PFSK-1 (cell line): ENCODE measurements around the gene ADAT3.

Experiments used
- FOXP2 ChIP-seq: optimal IDR thresholded peaks from 2 replicates; pipeline ENCODE3; 2011; ENCODE audit warnings: borderline replicate concordance, control low read depth, inconsistent platforms; ENCODE audit not compliant: insufficient read depth; ENCODE audit errors: extremely low read length, extremely low read depth
- POLR2AphosphoS5 ChIP-seq: IDR thresholded peaks from 2 replicates; pipeline ENCODE4 v1.6.1; 2012; ENCODE audit warnings: low read depth, mild to moderate bottlenecking, control low read depth, low read length, moderate library complexity
- SIN3A ChIP-seq: IDR thresholded peaks from 2 replicates; pipeline ENCODE4 v1.6.1; 2012; ENCODE audit warnings: mild to moderate bottlenecking, low read length, moderate library complexity, borderline replicate concordance; ENCODE audit not compliant: insufficient read depth
- TAF1 ChIP-seq: IDR thresholded peaks from 2 replicates; pipeline ENCODE4 v1.6.1; 2012; ENCODE audit warnings: low read length, control low read depth, borderline replicate concordance; ENCODE audit not compliant: insufficient read depth
- TF ChIP-seq, protein P1 (sequence below), 2 experiments: IDR thresholded peaks; 2 replicates each; pipeline versions ENCODE4 v1.6.1 to v1.8.0; 2011 to 2012; ENCODE audit warnings: low read depth in 2 of 2, low read length in 2 of 2, control low read depth in 1 of 2, inconsistent platforms in 1 of 2, mild to moderate bottlenecking in 1 of 2, moderate library complexity in 1 of 2; ENCODE audit not compliant: insufficient read depth in 1 of 2

Gene ADAT3

DNA sequence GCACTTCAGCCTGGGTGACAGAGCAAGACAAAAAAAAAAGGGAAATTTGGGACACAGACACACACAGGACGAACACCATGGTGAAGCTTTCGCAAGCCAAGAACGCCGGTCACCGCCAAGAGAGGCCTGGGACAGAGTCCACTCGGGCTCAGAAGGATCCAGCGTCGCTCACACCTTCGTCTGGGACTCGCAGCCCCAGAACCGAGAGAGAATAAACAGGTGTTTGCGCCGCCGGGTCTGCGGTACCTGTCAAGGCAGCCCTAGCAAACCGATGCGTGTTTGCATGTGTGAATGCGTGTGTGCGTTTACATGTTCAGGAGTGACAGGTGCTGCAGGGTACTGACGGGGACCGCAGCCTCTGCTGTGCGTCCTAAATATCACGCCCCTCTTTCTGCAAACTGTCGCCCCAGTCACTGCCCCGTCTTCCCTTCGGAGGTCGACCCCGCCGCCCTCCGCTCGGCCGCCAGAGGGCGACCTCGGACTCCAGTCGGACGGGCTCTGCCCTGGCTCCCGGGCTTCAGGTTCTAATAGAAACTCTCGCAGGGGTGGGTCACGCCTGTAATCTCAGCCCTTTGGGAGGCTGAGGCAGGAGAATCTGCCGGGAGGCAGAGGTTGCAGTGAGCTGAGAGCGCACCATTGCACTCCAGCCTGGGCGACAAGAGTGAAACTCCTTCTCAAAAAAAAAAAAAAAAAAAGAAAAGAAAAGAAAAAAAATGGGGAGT is 24.0 kb downstream of the ADAT3 start:
- TF ChIP-seq, protein P1, sequence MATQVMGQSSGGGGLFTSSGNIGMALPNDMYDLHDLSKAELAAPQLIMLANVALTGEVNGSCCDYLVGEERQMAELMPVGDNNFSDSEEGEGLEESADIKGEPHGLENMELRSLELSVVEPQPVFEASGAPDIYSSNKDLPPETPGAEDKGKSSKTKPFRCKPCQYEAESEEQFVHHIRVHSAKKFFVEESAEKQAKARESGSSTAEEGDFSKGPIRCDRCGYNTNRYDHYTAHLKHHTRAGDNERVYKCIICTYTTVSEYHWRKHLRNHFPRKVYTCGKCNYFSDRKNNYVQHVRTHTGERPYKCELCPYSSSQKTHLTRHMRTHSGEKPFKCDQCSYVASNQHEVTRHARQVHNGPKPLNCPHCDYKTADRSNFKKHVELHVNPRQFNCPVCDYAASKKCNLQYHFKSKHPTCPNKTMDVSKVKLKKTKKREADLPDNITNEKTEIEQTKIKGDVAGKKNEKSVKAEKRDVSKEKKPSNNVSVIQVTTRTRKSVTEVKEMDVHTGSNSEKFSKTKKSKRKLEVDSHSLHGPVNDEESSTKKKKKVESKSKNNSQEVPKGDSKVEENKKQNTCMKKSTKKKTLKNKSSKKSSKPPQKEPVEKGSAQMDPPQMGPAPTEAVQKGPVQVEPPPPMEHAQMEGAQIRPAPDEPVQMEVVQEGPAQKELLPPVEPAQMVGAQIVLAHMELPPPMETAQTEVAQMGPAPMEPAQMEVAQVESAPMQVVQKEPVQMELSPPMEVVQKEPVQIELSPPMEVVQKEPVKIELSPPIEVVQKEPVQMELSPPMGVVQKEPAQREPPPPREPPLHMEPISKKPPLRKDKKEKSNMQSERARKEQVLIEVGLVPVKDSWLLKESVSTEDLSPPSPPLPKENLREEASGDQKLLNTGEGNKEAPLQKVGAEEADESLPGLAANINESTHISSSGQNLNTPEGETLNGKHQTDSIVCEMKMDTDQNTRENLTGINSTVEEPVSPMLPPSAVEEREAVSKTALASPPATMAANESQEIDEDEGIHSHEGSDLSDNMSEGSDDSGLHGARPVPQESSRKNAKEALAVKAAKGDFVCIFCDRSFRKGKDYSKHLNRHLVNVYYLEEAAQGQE (IDR thresholded peaks at IDR 0.05; ENCODE audit: insufficient read depth in 1 of 2, low read depth in 2 of 2, low read length in 2 of 2): no peak
- TF ChIP-seq SIN3A (no peak), FOXP2 (peak; percentile 37)

- TF ChIP-seq TAF1: no peak
- TF ChIP-seq POLR2AphosphoS5: no peak
- TF ChIP-seq, protein P1 (IDR thresholded peaks at IDR 0.05; ENCODE audit: insufficient read depth in 1 of 2, low read depth in 2 of 2, low read length in 2 of 2): no peak
Measured at GRCh38 chr19:1931445-1931844, 26.2 kb downstream of the ADAT3 start.

- TF ChIP-seq SIN3A: no peak
- TF ChIP-seq, protein P1 (IDR thresholded peaks at IDR 0.05; ENCODE audit: insufficient read depth in 1 of 2, low read depth in 2 of 2, low read length in 2 of 2): no peak
- no peak for TF ChIP-seq FOXP2
- TF ChIP-seq POLR2AphosphoS5: no peak
- no peak for TF ChIP-seq TAF1
Measured at GRCh38 chr19:1932395-1932794, 27.2 kb downstream of the ADAT3 start.

DNA sequence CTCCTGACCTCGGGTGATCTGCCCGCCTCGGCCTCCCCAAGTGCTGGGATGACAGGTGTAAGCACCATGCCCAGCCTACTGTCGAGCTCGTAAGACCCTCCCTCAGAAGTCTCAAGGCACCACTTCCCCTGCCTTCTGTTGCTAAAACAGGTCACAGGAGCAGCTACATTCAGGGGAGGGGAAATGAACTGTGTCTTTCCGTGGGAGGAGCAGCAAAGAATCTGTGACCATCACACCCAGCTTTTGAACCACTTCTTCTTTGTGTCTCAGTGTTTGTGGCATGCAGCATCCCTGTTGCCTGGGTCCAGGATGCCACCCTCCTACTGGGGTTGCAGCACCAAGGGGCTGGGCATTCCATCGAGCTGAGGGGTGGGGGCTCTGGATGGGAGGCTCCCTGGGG is 28.0 kb downstream of the ADAT3 start:
- TF ChIP-seq FOXP2: no peak
- TF ChIP-seq SIN3A: no peak
- no peak for TF ChIP-seq TAF1
- no peak for TF ChIP-seq POLR2AphosphoS5
- TF ChIP-seq, protein P1 (IDR thresholded peaks at IDR 0.05; ENCODE audit: insufficient read depth in 1 of 2, low read depth in 2 of 2, low read length in 2 of 2): no peak

DNA sequence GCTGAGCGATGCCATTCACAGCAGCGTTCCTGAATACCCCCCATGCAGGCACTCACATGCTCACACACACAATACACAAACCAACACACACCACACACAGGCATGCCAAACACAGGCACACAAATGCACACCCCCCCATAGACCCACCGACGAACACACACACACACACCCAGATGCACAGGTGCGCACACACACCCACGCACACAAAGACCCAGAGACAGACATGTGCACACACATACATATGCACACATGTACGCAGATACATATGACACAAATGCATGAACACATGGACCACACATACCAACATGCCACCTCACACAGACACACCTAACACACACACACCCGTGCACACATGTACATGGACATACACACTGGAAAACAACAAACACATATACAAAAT is 28.7 kb downstream of the ADAT3 start:
- TF ChIP-seq FOXP2 (no peak), TAF1 (no peak), POLR2AphosphoS5 (no peak), SIN3A (no peak)
- TF ChIP-seq, protein P1 (IDR thresholded peaks at IDR 0.05; ENCODE audit: insufficient read depth in 1 of 2, low read depth in 2 of 2, low read length in 2 of 2): no peak
